Activated T-cell treated with anti-CD3 and anti-CD28 coated beads, Interleukin-2, amount 50 U/mL, for 24 hours (primary cell): ENCODE data around the gene SEC14L3.
"Not testable (repeated sequence)": the region's sequence is repeated elsewhere in the genome, so short reads cannot be mapped to it uniquely, and the experiment has no call there.

Experiments
- DNase-seq: peaks from one replicate; pipeline ENCODE4 v3.0.0-alpha.2; 2020
- H3K27ac Mint-ChIP-seq: 2 replicates; pipeline ENCODE4 v1.8.0; 2020; ENCODE audit warnings: mild to moderate bottlenecking, mixed read lengths
- H3K27me3 Mint-ChIP-seq: 2 replicates; pipeline ENCODE4 v1.8.0; 2020; ENCODE audit warnings: mixed read lengths
- H3K36me3 Mint-ChIP-seq: 2 replicates; pipeline ENCODE4 v1.8.0; 2020; ENCODE audit warnings: low read depth, mixed read lengths
- H3K4me1 Mint-ChIP-seq: 2 replicates; pipeline ENCODE4 v1.8.0; 2020; ENCODE audit warnings: low read depth, mixed read lengths
- H3K4me3 Mint-ChIP-seq: 2 replicates; pipeline ENCODE4 v1.8.0; 2020; ENCODE audit warnings: mild to moderate bottlenecking, moderate library complexity, mixed read lengths
- H3K9me3 Mint-ChIP-seq: 2 replicates; pipeline ENCODE4 v1.8.0; 2020; ENCODE audit warnings: mixed read lengths

SEC14L3 gene

GRCh38 chr22:30472994-30473720, 1.3 kb upstream of the SEC14L3 start:
- H3K9me3 Mint-ChIP-seq = no peaks in the 10 kb centered on the region
- H3K27ac Mint-ChIP-seq = no peak overlapping the region
- DNase-seq = no peak
- H3K4me3 Mint-ChIP-seq = no peak overlapping the region
- no peaks in the 10 kb centered on the region for H3K36me3 Mint-ChIP-seq
- H3K4me1 Mint-ChIP-seq = peaks cover 6% of the 10 kb centered on the region
- peaks cover 30% of the 10 kb centered on the region for H3K27me3 Mint-ChIP-seq

- Mint-ChIP-seq H3K36me3 (no peaks in the 10 kb centered on the region), H3K9me3 (no peaks in the 10 kb centered on the region), H3K27ac (no peak overlapping the region), H3K4me3 (no peak overlapping the region), H3K27me3 (peaks cover 35% of the 10 kb centered on the region), H3K4me1 (peaks cover 6% of the 10 kb centered on the region)
- no peak for DNase-seq
These were observed 1.2 kb downstream of the SEC14L3 start for GRCh38 chr22:30470655-30471054.

- no peak overlapping the region for H3K4me3 Mint-ChIP-seq
- no peak for DNase-seq
These were observed 2.7 kb downstream of the SEC14L3 start for GRCh38 chr22:30469165-30469564.

GRCh38 chr22:30460555-30460954, 11.3 kb downstream of the SEC14L3 start:
- H3K9me3 Mint-ChIP-seq, H3K4me3 Mint-ChIP-seq, H3K27ac Mint-ChIP-seq, DNase-seq, H3K4me1 Mint-ChIP-seq, H3K36me3 Mint-ChIP-seq: not testable (repeated sequence)
- peaks cover 32% of the 10 kb centered on the region for H3K27me3 Mint-ChIP-seq

More at GRCh38 chr22:30469165-30469564, 2.7 kb downstream of the SEC14L3 start:
- Mint-ChIP-seq H3K27ac (no peak overlapping the region), H3K4me1 (peaks cover 1% of the 10 kb centered on the region), H3K9me3 (no peaks in the 10 kb centered on the region), H3K36me3 (no peaks in the 10 kb centered on the region), H3K27me3 (peaks cover 44% of the 10 kb centered on the region)

- Mint-ChIP-seq H3K4me3 (no peak overlapping the region), H3K27ac (no peak overlapping the region), H3K9me3 (no peaks in the 10 kb centered on the region), H3K4me1 (no peaks in the 10 kb centered on the region), H3K27me3 (peaks cover 28% of the 10 kb centered on the region), H3K36me3 (no peaks in the 10 kb centered on the region)
- DNase-seq = no peak
These were observed 11.7 kb downstream of the SEC14L3 start for GRCh38 chr22:30460147-30460546.

- H3K4me3 Mint-ChIP-seq = no peak overlapping the region
- DNase-seq = no peak
- H3K27me3 Mint-ChIP-seq = peaks cover 24% of the 10 kb centered on the region
- H3K27ac Mint-ChIP-seq = no peak overlapping the region
- H3K9me3 Mint-ChIP-seq = no peaks in the 10 kb centered on the region
- H3K36me3 Mint-ChIP-seq = no peaks in the 10 kb centered on the region
- H3K4me1 Mint-ChIP-seq = no peaks in the 10 kb centered on the region
These were observed 12.4 kb downstream of the SEC14L3 start for GRCh38 chr22:30459181-30460052.

- Mint-ChIP-seq H3K4me1 (no peaks in the 10 kb centered on the region), H3K36me3 (no peaks in the 10 kb centered on the region), H3K27me3 (peaks cover 25% of the 10 kb centered on the region), H3K27ac (no peak overlapping the region), H3K4me3 (no peak overlapping the region), H3K9me3 (no peaks in the 10 kb centered on the region)
- DNase-seq = no peak
These were observed 13.8 kb downstream of the SEC14L3 start for GRCh38 chr22:30457981-30458380.

GRCh38 chr22:30455075-30455840, 16.6 kb downstream of the SEC14L3 start:
- Mint-ChIP-seq H3K4me1 (no peaks in the 10 kb centered on the region), H3K36me3 (no peaks in the 10 kb centered on the region), H3K27ac (no peak overlapping the region), H3K9me3 (no peaks in the 10 kb centered on the region), H3K27me3 (peaks cover 20% of the 10 kb centered on the region), H3K4me3 (no peak overlapping the region)
- no peak for DNase-seq

- peaks cover 20% of the 10 kb centered on the region for H3K27me3 Mint-ChIP-seq
These were observed 17.9 kb downstream of the SEC14L3 start for GRCh38 chr22:30453731-30454510.

GRCh38 chr22:30452861-30453260, 19.0 kb downstream of the SEC14L3 start:
- no peak overlapping the region for H3K4me3 Mint-ChIP-seq
- H3K36me3 Mint-ChIP-seq = no peaks in the 10 kb centered on the region
- H3K27me3 Mint-ChIP-seq = peaks cover 25% of the 10 kb centered on the region
- H3K4me1 Mint-ChIP-seq = no peaks in the 10 kb centered on the region
- DNase-seq = no peak
- no peak overlapping the region for H3K27ac Mint-ChIP-seq
- H3K9me3 Mint-ChIP-seq = no peaks in the 10 kb centered on the region

More at GRCh38 chr22:30453731-30454510, 17.9 kb downstream of the SEC14L3 start:
- no peak overlapping the region for H3K4me3 Mint-ChIP-seq
- H3K36me3 Mint-ChIP-seq = no peaks in the 10 kb centered on the region
- no peaks in the 10 kb centered on the region for H3K4me1 Mint-ChIP-seq
- DNase-seq = no peak
- no peak overlapping the region for H3K27ac Mint-ChIP-seq
- no peaks in the 10 kb centered on the region for H3K9me3 Mint-ChIP-seq

- H3K4me1 Mint-ChIP-seq, H3K4me3 Mint-ChIP-seq, H3K9me3 Mint-ChIP-seq, DNase-seq, H3K36me3 Mint-ChIP-seq, H3K27ac Mint-ChIP-seq: not testable (repeated sequence)
- peaks cover 30% of the 10 kb centered on the region for H3K27me3 Mint-ChIP-seq
These were observed 20.3 kb downstream of the SEC14L3 start for GRCh38 chr22:30451488-30451887.

GRCh38 chr22:30447656-30448055, 24.2 kb downstream of the SEC14L3 start:
- H3K36me3 Mint-ChIP-seq = no peaks in the 10 kb centered on the region
- no peak for DNase-seq
- peaks cover 10% of the 10 kb centered on the region for H3K4me1 Mint-ChIP-seq
- H3K27ac Mint-ChIP-seq = no peak overlapping the region
- H3K9me3 Mint-ChIP-seq = no peaks in the 10 kb centered on the region
- no peak overlapping the region for H3K4me3 Mint-ChIP-seq
- peaks cover 46% of the 10 kb centered on the region for H3K27me3 Mint-ChIP-seq

- H3K36me3 Mint-ChIP-seq = no peaks in the 10 kb centered on the region
- no peak for DNase-seq
- H3K4me1 Mint-ChIP-seq = peaks cover 16% of the 10 kb centered on the region
- H3K9me3 Mint-ChIP-seq = peaks cover 3% of the 10 kb centered on the region
- no peak overlapping the region for H3K27ac Mint-ChIP-seq
- H3K27me3 Mint-ChIP-seq = peaks cover 48% of the 10 kb centered on the region
- H3K4me3 Mint-ChIP-seq = no peak overlapping the region
These were observed 26.2 kb downstream of the SEC14L3 start for GRCh38 chr22:30445438-30446145.
